DOHH2 (cell line): Measurements from ENCODE around the gene GDF7.

Experiments
- CTCF ChIP-seq: fragments of 200-600 bp; sonication (generic); IDR thresholded peaks from one replicate; pipeline ENCODE4 v1.5.1; 2014; ENCODE audit warnings: antibody characterized with exemption, mild to moderate bottlenecking, low read depth, low read length; ENCODE audit not compliant: poor library complexity, severe bottlenecking
- EZH2phosphoT487 ChIP-seq: fragments of 200-600 bp; sonication (generic); IDR thresholded peaks from 2 replicates; pipeline ENCODE4 v1.6.1; 2017; ENCODE audit warnings: borderline replicate concordance, mild to moderate bottlenecking, antibody characterized with exemption, low read length, moderate library complexity, mixed read lengths

- TF ChIP-seq CTCF, result no peak
- TF ChIP-seq EZH2phosphoT487, result no peak
These were observed 36.0 kb upstream of the GDF7 start for GRCh38 chr2:20630967-20631366.
